Natural killer cell treated with Interleukin-12 subunit alpha and Interleukin-12 subunit beta and Interleukin-15 and Interleukin-18, amount 100 ng/mL, for 72 hours (primary cell): ENCODE measurements around the gene PSMB8. TPM values are rescaled to one million over a fixed set of nuclear protein-coding genes. Genes with fewer than 3 reads are reported as not detected.

Experiments
- total RNA-seq, 2 donors: library from RNA; stranded (reverse); gene quantifications; one replicate each; pipeline ENCODE4 v1.2.3, GENCODE V29; 2022

The PSMB8 gene
- total RNA-seq, 2 donors from 2014 or later = 259 to 356 TPM

Other genes with a start within 250 kb of the PSMB8 start
- gene HLA-DQA1, start 206.6 kb downstream of the PSMB8 start, total RNA-seq = 10 to 100 TPM in 1 of 2 donors, 1 to 10 TPM in 1; 7.8 to 92.0 TPM
- gene HLA-DQB1, start 177.4 kb downstream of the PSMB8 start, total RNA-seq = 10 to 100 TPM; 21.0 to 48.6 TPM
- gene HLA-DQA2, start 102.7 kb downstream of the PSMB8 start, total RNA-seq = 10 to 100 TPM in 1 of 2 donors, 1 to 10 TPM in 1; 1.2 to 10.9 TPM
- 1 to 10 TPM in 1 of 2 donors, under 1 TPM in 1; 0.88 to 7.4 TPM for gene HLA-DQB2, start 80.5 kb downstream of the PSMB8 start, total RNA-seq
- gene HLA-DOB, start 27.0 kb downstream of the PSMB8 start, total RNA-seq = 10 to 100 TPM in 1 of 2 donors, 1 to 10 TPM in 1; 3.3 to 13.9 TPM
- 100 to 1,000 TPM; 220 to 252 TPM for gene TAP2, start 5.3 kb downstream of the PSMB8 start, total RNA-seq
- gene TAP1, start 9.7 kb upstream of the PSMB8 start, total RNA-seq = 100 to 1,000 TPM; 512 to 588 TPM
- 100 to 1,000 TPM; 212 to 401 TPM for gene PSMB9, start 10.1 kb upstream of the PSMB8 start, total RNA-seq
- gene HLA-DMB, start 97.0 kb upstream of the PSMB8 start, total RNA-seq = 10 to 100 TPM in 1 of 2 donors, 1 to 10 TPM in 1; 2.7 to 17.8 TPM
- 10 to 100 TPM; 16.9 to 73.0 TPM for gene HLA-DMA, start 109.0 kb upstream of the PSMB8 start, total RNA-seq
- 100 to 1,000 TPM; 347 to 352 TPM for gene BRD2, start 124.5 kb upstream of the PSMB8 start, total RNA-seq
- 10 to 100 TPM in 1 of 2 donors, under 1 TPM in 1; 0.86 to 22.1 TPM for gene HLA-DOA, start 165.5 kb upstream of the PSMB8 start, total RNA-seq
- gene HLA-DPA1, start 229.6 kb upstream of the PSMB8 start, total RNA-seq = 100 to 1,000 TPM in 1 of 2 donors, 10 to 100 TPM in 1; 33.8 to 145 TPM
- gene HLA-DPB1, start 231.9 kb upstream of the PSMB8 start, total RNA-seq = 10 to 100 TPM; 14.7 to 93.6 TPM